Measurements from ENCODE around the gene PLCXD3.

GRCh38 chr5:41364346-41364745, 146.1 kb downstream of the PLCXD3 start:
- TF ChIP-seq EZH2phosphoT487 (IDR thresholded peaks at IDR 0.05; ENCODE audit: insufficient read depth, low read depth) (no peak), EZH2 (IDR thresholded peaks at IDR 0.05; ENCODE audit: insufficient read depth, poor library complexity, severe bottlenecking) (no peak)

Data from GM23248 (cell line).